ENCODE results near the gene SRPK2.

The SRPK2 gene

DNA sequence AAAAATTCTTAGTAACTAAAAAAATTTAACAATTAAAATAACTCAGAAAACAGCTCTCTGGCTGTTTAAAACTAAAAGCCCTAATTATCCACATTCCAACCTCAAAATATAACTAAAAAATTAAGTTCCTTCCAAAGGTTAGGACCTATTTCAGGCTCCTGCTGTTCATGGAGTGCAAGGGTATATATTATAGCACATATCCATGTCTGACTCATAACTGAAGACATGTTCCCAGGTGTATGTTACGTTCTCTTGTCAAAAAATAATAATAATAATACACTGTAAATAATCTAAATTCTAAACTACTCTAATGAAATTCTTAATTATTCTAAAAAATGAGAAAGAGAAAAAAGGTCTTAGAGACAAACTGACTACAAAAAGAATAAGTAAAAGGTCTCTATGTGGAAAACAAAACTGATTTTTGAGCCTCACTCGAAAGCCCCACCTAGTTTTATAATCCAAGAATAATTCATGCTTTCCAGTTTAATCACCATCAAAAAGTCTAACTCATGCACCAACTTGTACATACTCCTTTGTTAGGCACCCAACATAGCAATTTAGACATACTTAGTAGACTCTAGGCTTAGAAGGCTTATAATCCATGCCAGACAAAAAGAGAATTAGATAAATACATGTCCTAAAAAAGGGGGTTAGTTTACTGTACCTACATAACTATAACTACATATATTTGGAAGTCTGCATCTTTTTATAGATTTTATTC is 203.3 kb downstream of the SRPK2 start:
- no peaks in the 10 kb centered on the region for H3K27me3 ChIP-seq (ENCODE audit: control insufficient read depth, insufficient read depth, low read length)

DNA sequence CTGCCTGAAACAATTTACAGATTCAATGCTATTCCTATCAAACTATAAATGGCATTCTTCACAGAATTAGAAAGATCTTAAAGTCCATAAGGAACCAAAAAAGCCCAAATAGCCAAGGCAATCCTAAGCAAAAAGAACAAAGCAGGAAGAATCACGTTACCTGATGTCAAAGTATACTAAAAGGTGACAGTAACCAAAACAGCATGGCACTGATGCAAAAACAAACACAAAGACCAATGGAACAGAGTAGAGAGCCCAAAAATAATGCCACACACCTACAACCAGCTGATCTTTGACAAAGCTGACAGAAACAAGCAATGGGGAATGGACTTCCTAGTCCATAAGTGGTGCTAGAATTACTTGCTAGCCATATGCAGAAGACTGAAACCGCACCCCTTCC is 208.7 kb downstream of the SRPK2 start:
- H3K27ac ChIP-seq (ENCODE audit: low read depth, low read length): no peak overlapping the region
- peaks cover 4% of the 10 kb centered on the region; the same call in 1 of the 2 replicates for H3K9me3 ChIP-seq (ENCODE audit: control insufficient read depth, insufficient read depth, low read depth, low read length)
- H3K4me3 ChIP-seq (ENCODE audit: low read depth, low read length): no peak overlapping the region

More for the DNA sequence above, 203.3 kb downstream of the SRPK2 start:
- H3K36me3 ChIP-seq (ENCODE audit: control insufficient read depth, insufficient read depth, low read length): no peaks in the 10 kb centered on the region
- no peaks in the 10 kb centered on the region for H3K9me3 ChIP-seq (ENCODE audit: control insufficient read depth, insufficient read depth, low read depth, low read length)
- no peaks in the 10 kb centered on the region for H3K4me1 ChIP-seq (ENCODE audit: control insufficient read depth, insufficient read depth, low read length)
- H3K27ac ChIP-seq (ENCODE audit: low read depth, low read length): no peak overlapping the region
- no peak overlapping the region for H3K9ac ChIP-seq (ENCODE audit: low read length)
- H3K4me3 ChIP-seq (ENCODE audit: low read depth, low read length): no peak overlapping the region

DNA sequence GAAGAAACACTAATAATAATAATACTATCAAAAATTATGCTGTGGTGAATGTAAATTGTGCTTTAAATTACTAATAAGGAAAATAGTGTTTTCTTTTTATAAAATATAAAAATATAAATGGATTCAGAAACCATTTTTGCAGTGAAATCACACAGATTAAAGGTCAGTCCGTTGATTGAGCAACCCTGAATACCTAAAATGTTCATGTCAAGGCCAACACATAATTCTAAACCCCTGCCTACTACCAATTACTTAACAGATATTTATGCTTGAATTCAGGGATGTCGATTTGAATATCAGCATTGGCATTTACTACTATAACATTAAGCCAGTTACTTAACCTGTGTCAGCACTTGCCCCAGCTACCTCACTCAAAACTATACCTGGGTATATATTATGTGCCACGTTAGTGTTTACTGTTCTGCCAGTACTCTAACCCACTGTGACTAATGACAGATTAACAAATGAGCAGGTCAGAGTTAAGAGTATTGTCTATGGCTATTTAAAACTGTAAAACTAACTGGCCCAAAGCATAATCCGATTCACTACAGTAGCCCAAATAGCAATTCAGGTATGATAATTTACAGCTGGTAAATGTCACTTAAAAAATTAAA is 209.7 kb downstream of the SRPK2 start:
- Histone ChIP-seq H3K27ac (ENCODE audit: low read depth, low read length) (no peak overlapping the region), H3K36me3 (ENCODE audit: control insufficient read depth, insufficient read depth, low read length) (no peaks in the 10 kb centered on the region), H3K27me3 (ENCODE audit: control insufficient read depth, insufficient read depth, low read length) (no peaks in the 10 kb centered on the region), H3K9ac (ENCODE audit: low read length) (no peak overlapping the region), H3K9me3 (ENCODE audit: control insufficient read depth, insufficient read depth, low read depth, low read length) (peaks cover 4% of the 10 kb centered on the region; the same call in 1 of the 2 replicates), H3K4me3 (ENCODE audit: low read depth, low read length) (no peak overlapping the region), H3K4me1 (ENCODE audit: control insufficient read depth, insufficient read depth, low read length) (peaks cover 11% of the 10 kb centered on the region)

More for the DNA sequence above, 208.7 kb downstream of the SRPK2 start:
- no peaks in the 10 kb centered on the region for H3K27me3 ChIP-seq (ENCODE audit: control insufficient read depth, insufficient read depth, low read length)
- peaks cover 11% of the 10 kb centered on the region for H3K4me1 ChIP-seq (ENCODE audit: control insufficient read depth, insufficient read depth, low read length)
- H3K9ac ChIP-seq (ENCODE audit: low read length): no peak overlapping the region
- no peaks in the 10 kb centered on the region for H3K36me3 ChIP-seq (ENCODE audit: control insufficient read depth, insufficient read depth, low read length)

DNA sequence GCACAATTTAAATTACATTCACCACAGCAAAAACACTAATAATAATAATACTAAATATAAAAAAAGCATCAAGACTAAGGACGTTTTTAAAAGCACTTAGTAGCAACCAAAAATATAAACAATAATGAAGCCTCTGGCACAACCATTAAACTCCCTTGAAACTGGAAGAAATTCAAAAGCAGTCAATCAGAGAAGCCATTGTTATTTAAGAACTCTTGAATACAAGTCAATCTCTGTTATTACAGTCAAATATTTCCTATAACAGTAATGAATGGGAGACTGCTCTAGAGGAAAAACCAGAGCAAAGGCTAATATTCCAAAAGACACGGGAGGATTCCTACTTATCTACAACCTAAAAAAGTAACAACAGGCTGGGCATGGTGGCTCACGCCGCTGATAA is 210.5 kb downstream of the SRPK2 start:
- Histone ChIP-seq H3K36me3 (ENCODE audit: control insufficient read depth, insufficient read depth, low read length) (no peaks in the 10 kb centered on the region), H3K4me1 (ENCODE audit: control insufficient read depth, insufficient read depth, low read length) (peaks cover 11% of the 10 kb centered on the region), H3K9me3 (ENCODE audit: control insufficient read depth, insufficient read depth, low read depth, low read length) (peaks cover 4% of the 10 kb centered on the region; the same call in 1 of the 2 replicates), H3K4me3 (ENCODE audit: low read depth, low read length) (no peak overlapping the region), H3K27me3 (ENCODE audit: control insufficient read depth, insufficient read depth, low read length) (no peaks in the 10 kb centered on the region), H3K27ac (ENCODE audit: low read depth, low read length) (peak overlapping the region; percentile 40; the same call in 1 of the 2 replicates), H3K9ac (ENCODE audit: low read length) (no peak overlapping the region)

- no peaks in the 10 kb centered on the region for H3K36me3 ChIP-seq (ENCODE audit: control insufficient read depth, insufficient read depth, low read length)
- no peaks in the 10 kb centered on the region for H3K27me3 ChIP-seq (ENCODE audit: control insufficient read depth, insufficient read depth, low read length)
- H3K9me3 ChIP-seq (ENCODE audit: control insufficient read depth, insufficient read depth, low read depth, low read length): peaks cover 4% of the 10 kb centered on the region; the same call in 1 of the 2 replicates
- H3K4me3 ChIP-seq (ENCODE audit: low read depth, low read length): no peak overlapping the region
- H3K4me1 ChIP-seq (ENCODE audit: control insufficient read depth, insufficient read depth, low read length): peaks cover 11% of the 10 kb centered on the region
- no peak overlapping the region for H3K27ac ChIP-seq (ENCODE audit: low read depth, low read length)
- H3K9ac ChIP-seq (ENCODE audit: low read length): no peak overlapping the region
These were observed 211.7 kb downstream of the SRPK2 start for GRCh38 chr7:105177026-105177425.

GRCh38 chr7:105173586-105173985 is 215.1 kb downstream of the SRPK2 start:
- no peak overlapping the region for H3K4me3 ChIP-seq (ENCODE audit: low read depth, low read length)
- H3K27me3 ChIP-seq (ENCODE audit: control insufficient read depth, insufficient read depth, low read length): no peaks in the 10 kb centered on the region
- H3K9me3 ChIP-seq (ENCODE audit: control insufficient read depth, insufficient read depth, low read depth, low read length): no peaks in the 10 kb centered on the region

DNA sequence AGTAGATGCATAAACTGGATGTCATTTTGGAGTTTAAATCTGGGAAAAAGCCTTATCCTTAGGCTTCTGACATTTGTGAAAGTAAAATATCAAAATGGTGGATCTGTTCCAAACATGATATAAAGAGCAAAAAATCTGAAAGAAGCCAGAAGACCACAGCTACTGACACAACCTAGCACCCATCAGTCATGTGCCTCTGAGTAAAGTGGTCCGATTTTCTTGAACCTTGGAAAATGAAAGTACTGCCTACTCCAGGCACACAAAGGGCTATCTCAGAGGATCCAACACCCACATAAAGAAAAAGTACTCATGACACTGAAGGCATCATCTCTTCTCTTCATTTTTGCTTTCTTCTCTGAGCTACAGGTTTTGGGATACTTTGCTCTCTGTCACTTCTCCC is 224.0 kb downstream of the SRPK2 start:
- no peak overlapping the region for H3K4me3 ChIP-seq (ENCODE audit: low read depth, low read length)
- H3K9ac ChIP-seq (ENCODE audit: low read length): no peak overlapping the region
- H3K9me3 ChIP-seq (ENCODE audit: control insufficient read depth, insufficient read depth, low read depth, low read length): no peaks in the 10 kb centered on the region
- peaks cover 36% of the 10 kb centered on the region for H3K36me3 ChIP-seq (ENCODE audit: control insufficient read depth, insufficient read depth, low read length)
- H3K4me1 ChIP-seq (ENCODE audit: control insufficient read depth, insufficient read depth, low read length): no peaks in the 10 kb centered on the region
- H3K27ac ChIP-seq (ENCODE audit: low read depth, low read length): no peak overlapping the region
- H3K27me3 ChIP-seq (ENCODE audit: control insufficient read depth, insufficient read depth, low read length): no peaks in the 10 kb centered on the region

More at GRCh38 chr7:105173586-105173985, 215.1 kb downstream of the SRPK2 start:
- Histone ChIP-seq H3K9ac (ENCODE audit: low read length) (no peak overlapping the region), H3K36me3 (ENCODE audit: control insufficient read depth, insufficient read depth, low read length) (peaks cover 4% of the 10 kb centered on the region), H3K4me1 (ENCODE audit: control insufficient read depth, insufficient read depth, low read length) (peaks cover 6% of the 10 kb centered on the region; the same call in 1 of the 2 replicates), H3K27ac (ENCODE audit: low read depth, low read length) (no peak overlapping the region)

DNA sequence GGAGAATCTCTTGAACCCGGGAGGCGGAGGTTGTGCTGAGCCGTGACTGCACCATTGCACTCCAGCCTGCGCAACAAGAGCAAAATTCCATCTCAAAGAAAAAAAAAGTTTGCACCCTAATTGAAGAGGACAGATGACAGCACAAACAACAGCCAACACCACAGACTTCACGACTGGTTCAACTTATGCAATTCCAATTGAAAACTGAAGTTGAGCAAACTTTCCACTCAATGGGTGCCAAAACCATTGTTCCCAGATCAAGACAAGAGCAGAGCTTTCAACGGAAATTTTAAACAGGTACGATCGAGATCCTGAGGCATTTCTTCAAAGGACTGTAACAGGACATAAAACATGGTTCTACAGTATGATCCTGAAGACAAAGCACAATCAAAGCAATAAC is 225.0 kb downstream of the SRPK2 start:
- no peak overlapping the region for H3K9ac ChIP-seq (ENCODE audit: low read length)
- H3K27ac ChIP-seq (ENCODE audit: low read depth, low read length): no peak overlapping the region
- H3K36me3 ChIP-seq (ENCODE audit: control insufficient read depth, insufficient read depth, low read length): peaks cover 33% of the 10 kb centered on the region
- no peaks in the 10 kb centered on the region for H3K9me3 ChIP-seq (ENCODE audit: control insufficient read depth, insufficient read depth, low read depth, low read length)
- no peaks in the 10 kb centered on the region for H3K27me3 ChIP-seq (ENCODE audit: control insufficient read depth, insufficient read depth, low read length)
- no peaks in the 10 kb centered on the region for H3K4me1 ChIP-seq (ENCODE audit: control insufficient read depth, insufficient read depth, low read length)
- H3K4me3 ChIP-seq (ENCODE audit: low read depth, low read length): no peak overlapping the region

DNA sequence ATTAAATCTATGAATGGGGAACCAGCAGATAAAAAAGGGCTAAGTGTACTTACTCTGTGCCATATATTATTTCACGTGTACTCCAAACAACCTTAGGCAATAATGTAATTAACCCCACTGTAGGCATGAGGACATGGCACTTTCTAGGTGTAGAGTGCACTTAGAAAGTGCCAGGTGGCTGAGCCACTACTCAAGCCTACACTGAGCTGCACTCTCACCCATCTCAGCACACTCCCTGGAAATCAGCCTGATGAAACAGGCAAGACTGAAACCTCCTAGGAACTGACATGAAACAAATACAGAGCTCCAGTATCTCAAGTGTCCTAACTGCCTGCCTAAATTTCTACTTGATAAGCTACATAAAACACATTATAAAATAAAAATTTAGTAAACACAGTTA is 227.4 kb downstream of the SRPK2 start:
- H3K9ac ChIP-seq (ENCODE audit: low read length): no peak overlapping the region
- H3K27me3 ChIP-seq (ENCODE audit: control insufficient read depth, insufficient read depth, low read length): no peaks in the 10 kb centered on the region
- H3K4me3 ChIP-seq (ENCODE audit: low read depth, low read length): no peak overlapping the region
- H3K4me1 ChIP-seq (ENCODE audit: control insufficient read depth, insufficient read depth, low read length): no peaks in the 10 kb centered on the region
- peaks cover 20% of the 10 kb centered on the region for H3K36me3 ChIP-seq (ENCODE audit: control insufficient read depth, insufficient read depth, low read length)
- no peak overlapping the region for H3K27ac ChIP-seq (ENCODE audit: low read depth, low read length)
- H3K9me3 ChIP-seq (ENCODE audit: control insufficient read depth, insufficient read depth, low read depth, low read length): no peaks in the 10 kb centered on the region

GRCh38 chr7:105157278-105157677 is 231.4 kb downstream of the SRPK2 start:
- H3K27ac ChIP-seq (ENCODE audit: low read depth, low read length): no peak overlapping the region
- H3K27me3 ChIP-seq (ENCODE audit: control insufficient read depth, insufficient read depth, low read length): no peaks in the 10 kb centered on the region
- no peak overlapping the region for H3K4me3 ChIP-seq (ENCODE audit: low read depth, low read length)
- H3K36me3 ChIP-seq (ENCODE audit: control insufficient read depth, insufficient read depth, low read length): peaks cover 11% of the 10 kb centered on the region
- H3K4me1 ChIP-seq (ENCODE audit: control insufficient read depth, insufficient read depth, low read length): no peaks in the 10 kb centered on the region
- no peaks in the 10 kb centered on the region for H3K9me3 ChIP-seq (ENCODE audit: control insufficient read depth, insufficient read depth, low read depth, low read length)
- H3K9ac ChIP-seq (ENCODE audit: low read length): no peak overlapping the region

DNA sequence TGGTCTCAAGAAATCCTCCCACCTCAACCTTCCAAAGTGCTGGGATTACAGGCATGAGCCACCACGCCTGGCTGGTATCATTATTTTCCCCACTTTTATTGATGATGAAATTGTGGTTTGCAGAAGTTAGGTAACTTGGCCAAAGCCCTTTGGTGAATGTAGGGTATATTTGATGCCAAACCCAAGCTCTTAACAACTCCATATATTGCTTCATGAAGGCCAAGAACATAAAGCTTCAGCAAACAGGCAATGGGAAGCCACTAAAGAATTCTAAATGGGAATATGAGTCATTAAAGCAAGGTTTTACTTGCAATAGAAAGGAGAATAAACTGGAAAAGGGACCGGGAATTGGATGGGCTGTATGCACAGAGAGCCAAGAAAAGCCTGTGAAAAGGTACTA is 232.0 kb downstream of the SRPK2 start:
- Histone ChIP-seq H3K36me3 (ENCODE audit: control insufficient read depth, insufficient read depth, low read length) (peaks cover 11% of the 10 kb centered on the region), H3K4me1 (ENCODE audit: control insufficient read depth, insufficient read depth, low read length) (no peaks in the 10 kb centered on the region), H3K27ac (ENCODE audit: low read depth, low read length) (no peak overlapping the region), H3K9me3 (ENCODE audit: control insufficient read depth, insufficient read depth, low read depth, low read length) (no peaks in the 10 kb centered on the region), H3K27me3 (ENCODE audit: control insufficient read depth, insufficient read depth, low read length) (no peaks in the 10 kb centered on the region), H3K4me3 (ENCODE audit: low read depth, low read length) (no peak overlapping the region), H3K9ac (ENCODE audit: low read length) (no peak overlapping the region)
